Measurements from ENCODE around the gene RAP2C.

Gene RAP2C

DNA sequence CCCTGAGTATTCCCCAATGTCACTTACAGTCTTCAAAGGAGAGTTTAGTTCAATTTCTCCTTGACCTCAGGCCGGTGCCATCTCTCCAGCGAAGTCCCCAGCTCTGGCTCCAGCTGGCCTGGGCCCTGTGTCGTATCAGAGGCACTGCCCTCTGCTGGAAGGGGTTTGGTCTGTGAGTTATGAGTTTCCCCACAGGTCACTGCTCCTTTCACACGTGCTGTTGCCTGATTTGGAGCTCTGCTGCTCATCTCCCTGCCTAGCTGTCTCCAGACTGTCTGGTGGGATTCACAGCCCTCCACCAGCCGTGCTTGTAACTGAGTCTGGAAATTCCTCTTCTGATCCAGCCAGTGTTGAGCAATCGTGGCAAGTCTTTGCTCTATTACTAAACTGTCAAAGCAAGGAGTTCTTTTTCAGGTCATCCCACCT lies at the start of gene RAP2C:
Gene RAP2C, minus strand, starts transcription at position 105 of the 426 bp plus-strand sequence. CDS start 2,179 bp downstream, outside the sequence.
- FAIRE-seq, result no peak

DNA sequence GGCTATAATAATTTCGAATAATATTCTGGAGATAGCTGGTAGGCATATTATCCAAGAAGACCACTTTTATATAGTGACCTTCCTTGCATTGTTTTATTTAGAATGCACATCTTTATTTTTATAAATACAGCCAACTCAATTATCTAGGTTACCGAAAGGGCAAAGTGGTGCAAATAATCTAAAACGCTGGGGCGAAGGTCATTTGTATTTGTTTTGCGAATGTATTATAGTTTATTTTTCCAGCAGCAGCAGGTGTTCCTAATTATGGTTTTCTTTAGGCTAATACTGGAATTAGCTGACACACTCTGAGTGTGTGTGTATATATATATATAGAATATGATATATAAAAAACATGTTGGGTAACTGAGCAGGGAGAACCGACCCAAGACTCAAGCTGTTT lies 48.1 kb upstream of the RAP2C start:
- FAIRE-seq (no peak), DNase-seq (ENCODE audit: low spot score) (no peak)

More for the DNA sequence above, at the start of gene RAP2C:
- peak; percentile 46 for DNase-seq (ENCODE audit: low spot score)

DNA sequence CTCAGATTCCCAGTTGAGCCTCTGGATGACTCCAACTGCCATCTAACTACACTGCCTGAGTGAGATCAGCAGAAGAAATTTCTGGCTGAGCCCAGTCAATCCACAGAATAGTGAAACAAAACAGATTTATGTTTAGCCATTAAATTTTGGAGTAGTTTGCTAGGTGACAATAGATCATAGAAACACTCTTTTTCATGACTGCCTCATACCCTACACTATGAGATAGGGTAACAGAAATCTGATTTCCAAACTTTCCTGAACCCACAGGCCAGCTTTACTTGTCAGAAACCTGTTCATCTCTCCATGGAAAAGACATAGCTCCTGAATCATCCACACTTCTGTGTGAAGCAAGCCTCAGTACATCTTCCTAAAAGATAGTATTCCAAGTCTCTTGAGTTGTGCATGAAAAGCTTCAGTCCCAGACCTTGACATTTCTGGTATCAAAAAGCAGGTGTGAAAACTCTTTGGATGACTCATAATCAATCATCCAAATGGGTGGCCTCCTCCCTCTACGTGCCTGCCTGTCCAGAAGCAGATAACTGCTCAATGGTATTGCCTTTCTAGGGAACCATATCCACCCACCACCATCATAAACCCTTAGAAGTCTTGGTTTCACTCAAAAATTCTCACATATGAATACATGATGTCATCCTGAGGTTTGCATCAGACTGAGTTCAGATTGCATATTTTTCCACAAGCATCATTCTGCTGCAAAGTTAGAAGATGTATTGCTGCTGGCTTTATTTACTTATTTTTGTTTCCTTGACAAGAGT lies 47.5 kb upstream of the RAP2C start:
- no peak for FAIRE-seq
- no peak for DNase-seq (ENCODE audit: low spot score)

DNA sequence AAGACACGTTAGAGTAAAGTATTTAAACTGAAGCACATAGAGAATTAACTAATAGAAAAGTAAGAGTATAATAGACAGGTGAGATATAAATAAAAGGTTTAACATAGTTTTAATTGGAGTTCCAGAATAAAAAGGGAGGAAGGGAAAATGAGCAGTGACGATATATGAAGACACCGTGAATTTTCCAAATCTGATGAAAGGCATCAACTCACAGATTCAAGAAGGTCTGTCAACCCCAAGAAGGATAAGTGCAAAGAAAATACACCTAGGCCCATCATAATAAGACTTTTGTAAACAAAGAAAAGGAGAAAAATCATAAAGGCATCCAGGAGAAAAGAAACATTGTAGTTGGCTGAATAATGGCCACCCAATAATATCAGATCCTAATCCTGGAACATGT lies 43.9 kb upstream of the RAP2C start:
- DNase-seq (ENCODE audit: low spot score), result no peak
- no peak for FAIRE-seq

DNA sequence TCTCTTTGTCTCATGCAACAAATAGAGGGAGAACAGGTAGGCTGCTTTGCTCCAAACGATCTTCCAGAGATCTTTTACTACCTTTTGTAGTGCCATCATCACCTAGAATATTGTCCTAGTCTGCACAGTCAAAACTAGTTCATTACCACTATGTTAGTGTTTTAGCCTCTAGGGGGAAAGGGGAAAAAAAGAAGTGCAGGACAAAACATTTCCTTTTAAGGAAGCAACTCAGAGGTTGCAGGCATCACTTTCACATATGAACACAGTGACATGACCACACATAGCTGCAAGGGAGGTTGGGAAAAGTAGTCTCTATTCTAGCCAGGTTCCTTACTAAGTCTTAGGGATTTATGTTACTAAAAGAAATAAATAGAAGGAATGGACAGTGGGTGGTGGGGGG lies 39.3 kb upstream of the RAP2C start:
- DNase-seq (ENCODE audit: low spot score) (no peak), FAIRE-seq (no peak)

DNA sequence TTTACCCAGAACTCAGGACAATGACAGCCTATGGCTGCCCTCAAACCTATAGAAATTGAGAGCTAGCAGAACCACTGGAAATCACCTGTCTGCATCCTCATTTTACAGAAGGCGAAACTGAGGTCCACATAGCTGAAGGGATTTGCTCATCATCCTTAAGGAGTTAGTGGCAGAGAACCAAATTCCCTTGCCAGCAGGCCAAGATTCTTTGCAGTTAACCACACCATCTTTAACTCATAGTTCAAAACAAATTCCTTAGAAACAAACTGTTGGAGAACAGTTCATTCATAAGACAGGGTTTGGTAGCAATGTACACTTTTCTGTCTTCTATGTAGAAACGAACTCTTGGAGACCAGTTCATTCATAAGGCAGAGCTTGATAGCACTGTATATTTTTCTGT lies 37.9 kb upstream of the RAP2C start:
- DNase-seq (ENCODE audit: low spot score), result no peak
- no peak for FAIRE-seq

DNA sequence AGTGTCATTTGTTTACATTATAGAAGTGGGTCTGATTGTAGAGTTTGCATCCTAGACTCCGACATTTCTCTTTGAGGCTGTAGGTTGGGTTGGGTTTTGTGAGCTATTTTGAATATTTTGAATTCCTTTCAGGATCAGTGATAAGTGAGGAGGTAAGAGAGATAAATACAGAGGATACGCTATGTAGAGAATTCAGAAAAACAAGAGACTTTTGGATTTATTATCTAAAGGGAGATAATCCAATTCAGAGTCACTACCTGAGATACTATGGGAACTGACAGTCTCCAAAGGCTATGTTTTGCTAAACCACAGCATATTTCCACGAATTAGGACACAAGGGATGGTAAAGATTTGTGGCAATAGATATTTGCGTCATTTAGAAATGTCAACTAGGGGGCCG lies 16.9 kb upstream of the RAP2C start:
- no peak for FAIRE-seq
- no peak for DNase-seq (ENCODE audit: low spot score)

DNA sequence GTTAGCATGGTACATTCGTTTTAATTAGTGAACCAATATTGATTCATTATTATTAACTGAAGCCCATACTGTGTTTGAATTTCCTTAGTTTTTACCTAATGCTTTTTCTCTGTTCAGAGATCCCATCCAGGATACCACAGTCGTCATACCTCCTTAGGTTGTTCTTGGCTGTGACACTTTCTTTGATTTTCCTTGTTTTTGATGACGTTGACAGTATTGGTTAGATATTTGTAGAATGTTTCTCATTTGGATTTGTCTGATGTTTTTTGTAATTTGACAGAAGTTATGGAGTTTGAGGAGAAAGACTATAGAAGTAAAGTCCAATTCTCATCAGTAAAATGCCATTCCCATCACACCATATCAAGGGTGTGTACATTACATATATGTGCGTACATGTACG lies 16.2 kb upstream of the RAP2C start:
- DNase-seq (ENCODE audit: low spot score) (no peak), FAIRE-seq (no peak)

DNA sequence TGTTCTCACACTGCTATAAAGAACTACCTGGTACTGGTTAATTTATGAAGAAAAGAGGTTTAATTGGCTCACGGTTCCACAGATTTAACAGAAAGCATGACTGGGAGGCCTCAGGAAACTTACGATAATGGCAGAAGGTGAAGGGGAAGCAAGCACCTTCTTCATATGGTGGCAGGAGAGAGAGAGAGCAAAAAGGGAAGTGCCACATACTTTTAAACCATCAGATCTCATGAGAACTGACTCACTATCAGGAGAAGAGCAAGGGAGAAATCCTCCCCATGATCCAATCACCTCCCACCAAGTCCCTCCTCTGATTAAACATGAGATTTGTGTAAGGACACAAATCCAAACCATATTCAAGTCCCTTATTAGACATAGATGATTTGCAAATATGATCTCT lies 12.3 kb upstream of the RAP2C start:
- FAIRE-seq (no peak), DNase-seq (ENCODE audit: low spot score) (no peak)

DNA sequence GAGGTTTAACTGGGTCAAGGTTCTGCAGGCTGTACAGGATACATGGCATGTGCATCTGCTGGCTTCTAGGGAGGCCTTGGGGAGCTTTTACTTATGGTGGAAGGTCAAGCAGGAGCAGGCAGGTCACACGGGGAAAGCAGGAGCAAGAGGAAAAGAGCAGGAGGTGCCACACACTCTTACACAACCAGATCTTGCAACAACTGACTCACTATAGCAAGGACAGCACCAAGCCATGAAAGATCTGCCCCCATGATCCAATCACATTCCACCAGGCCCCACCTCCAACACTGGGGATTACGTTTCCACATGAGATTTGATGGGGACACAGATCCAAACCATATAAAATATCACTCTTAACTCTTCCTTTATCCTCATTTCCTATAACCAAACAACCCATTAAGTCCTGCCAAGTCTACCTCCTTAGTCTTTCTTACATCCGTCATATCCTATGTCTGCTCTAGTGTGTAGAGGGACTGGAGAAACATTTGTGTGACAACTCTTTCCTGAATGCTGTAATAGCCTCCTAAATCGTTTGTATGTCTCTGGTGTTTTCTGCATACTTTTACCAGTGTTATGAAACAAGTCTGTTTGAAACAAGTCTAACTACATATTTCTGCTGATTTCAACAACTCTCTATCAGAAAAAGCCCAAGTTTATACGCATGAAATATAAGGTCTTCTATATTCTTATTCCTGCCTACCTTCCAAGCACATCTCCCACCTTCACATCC lies 8.3 kb upstream of the RAP2C start:
- FAIRE-seq (no peak), DNase-seq (ENCODE audit: low spot score) (no peak)

DNA sequence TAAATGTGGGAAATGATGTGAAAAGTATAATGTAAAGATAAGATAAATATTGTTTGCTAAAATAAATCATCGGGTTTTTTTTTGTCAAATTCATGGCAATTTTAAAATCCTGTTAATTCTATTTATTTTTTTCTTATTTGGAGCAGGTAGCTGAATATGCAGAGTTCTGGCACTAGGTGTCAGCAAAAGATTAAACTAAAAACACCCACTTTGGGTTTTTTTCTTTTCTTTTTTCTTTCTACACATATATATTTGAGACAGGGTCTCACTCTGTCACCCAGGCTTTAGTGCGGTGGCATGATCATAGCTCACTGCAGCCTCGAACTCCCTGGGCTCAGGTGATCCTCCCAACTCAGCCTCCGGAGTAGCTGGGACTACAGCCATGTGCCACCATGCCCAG lies 6.9 kb upstream of the RAP2C start:
- FAIRE-seq, result no peak
- DNase-seq (ENCODE audit: low spot score), result no peak

DNA sequence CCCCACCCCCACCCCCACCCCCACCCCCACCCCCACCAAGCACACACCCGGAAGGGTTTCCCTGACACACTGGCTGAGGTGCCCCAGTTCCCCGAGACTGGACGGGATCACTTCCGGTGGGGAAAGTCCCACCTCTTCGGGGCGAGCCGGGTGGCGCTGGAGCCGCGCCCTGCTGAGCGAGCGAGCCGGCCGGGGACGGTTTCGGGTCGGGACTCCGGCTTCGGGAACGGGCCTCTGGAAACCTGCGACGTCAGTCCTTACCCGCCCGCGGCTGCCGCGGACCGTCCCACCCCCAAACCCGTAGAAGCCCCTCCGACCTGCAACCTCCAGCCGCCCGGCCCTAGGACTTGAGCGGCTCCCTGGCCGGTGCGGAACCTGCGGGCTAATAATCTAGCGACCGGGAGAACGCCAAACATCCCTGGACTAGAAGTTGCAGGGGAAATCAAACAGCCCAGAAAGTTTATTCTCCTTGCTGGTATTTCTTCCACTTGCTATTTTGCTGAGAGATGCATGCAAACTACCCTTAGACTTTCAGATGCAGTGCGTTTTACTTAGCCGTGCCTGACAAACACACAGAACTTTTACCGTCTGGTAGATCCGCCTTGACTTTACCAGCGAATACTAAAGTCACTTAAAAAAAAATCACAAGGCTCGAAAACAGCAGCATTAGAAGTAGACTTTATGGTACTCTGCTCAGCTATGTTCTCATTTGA lies 991 bp downstream of the RAP2C start:
- DNase-seq (ENCODE audit: low spot score), result peak; percentile 68
- FAIRE-seq, result no peak

DNA sequence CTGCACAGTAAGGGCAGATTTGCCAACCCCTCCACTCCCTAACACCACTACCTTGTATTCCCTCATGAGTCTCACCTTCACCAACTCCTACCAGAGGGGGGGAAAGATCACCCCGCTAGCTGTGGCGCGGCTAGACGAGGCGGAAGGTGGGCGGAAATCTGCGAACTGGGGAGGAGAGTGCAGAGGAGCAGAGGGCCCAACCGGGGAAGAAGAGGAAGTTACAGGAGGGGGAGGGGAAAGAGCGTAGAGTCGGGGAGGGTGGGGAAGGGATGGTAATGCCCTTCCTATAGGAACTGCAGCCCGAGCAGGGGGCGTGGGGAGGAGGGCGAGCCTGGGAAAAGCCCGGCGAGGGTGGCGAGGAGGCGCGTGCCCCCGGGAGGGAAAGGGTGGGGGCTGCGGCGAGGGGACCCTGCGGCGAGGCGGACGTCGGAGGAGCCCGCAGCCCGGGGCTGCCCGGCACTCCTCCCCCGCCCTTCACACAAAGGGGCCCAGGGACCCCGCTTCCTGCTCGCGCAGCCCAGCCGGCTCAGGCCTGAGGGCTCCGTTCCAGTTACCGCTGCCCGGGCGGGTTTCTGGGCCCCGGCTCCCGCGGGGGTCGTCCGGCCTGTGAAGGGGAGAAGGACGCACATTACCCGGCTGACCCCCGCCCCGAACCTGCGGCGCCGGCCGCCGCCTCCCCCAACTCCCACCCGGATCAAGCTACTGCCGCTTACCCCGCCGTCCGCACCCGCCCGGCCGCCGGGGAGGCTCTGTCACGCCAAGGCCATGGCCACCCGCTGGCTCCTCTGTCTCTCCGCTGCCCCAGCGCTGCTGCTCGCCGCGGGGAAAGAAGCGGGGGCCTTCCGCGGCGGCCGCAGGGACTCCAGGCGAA lies 1.8 kb downstream of the RAP2C start:
- FAIRE-seq (no peak), DNase-seq (ENCODE audit: low spot score) (peak; percentile 57)

DNA sequence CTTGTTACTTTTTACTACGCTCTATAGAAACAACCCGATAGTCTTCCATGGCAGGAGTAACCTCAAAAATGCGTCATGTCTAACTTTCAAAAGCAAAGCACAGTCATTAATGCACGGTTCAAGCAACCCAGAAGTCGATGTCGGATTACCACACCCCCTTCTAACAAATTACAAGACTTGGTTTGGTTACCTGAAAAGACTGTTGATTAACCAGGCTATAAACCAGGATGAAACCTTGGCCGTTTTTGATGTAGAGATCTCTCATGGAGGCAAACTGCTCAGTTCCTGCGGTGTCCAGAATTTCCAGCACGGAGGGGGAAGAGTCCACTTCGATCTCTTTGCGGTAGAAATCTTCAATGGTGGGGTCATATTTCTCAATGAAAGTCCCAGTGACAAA lies 2.4 kb downstream of the RAP2C start:
- FAIRE-seq (no peak), DNase-seq (ENCODE audit: low spot score) (no peak)

DNA sequence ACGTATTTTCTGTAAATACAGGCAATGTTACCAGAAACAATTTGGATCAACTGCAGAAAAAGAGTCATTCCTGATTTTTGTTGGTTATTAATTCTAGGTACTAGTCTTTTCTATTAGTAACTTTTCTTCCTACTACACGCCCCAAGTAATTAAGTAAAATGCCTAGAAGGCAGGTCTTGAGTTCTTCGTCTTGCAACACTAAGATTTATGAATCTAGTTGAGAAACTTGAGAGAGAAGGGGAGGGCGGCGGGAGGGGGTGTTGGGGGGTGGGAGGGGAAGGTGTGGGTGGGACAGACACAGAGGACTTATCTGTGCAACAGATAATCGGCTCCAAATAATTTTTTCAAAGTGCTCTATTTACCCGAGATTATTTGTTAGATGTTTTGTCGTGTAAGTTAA lies 3.0 kb downstream of the RAP2C start:
- no peak for FAIRE-seq
- no peak for DNase-seq (ENCODE audit: low spot score)

DNA sequence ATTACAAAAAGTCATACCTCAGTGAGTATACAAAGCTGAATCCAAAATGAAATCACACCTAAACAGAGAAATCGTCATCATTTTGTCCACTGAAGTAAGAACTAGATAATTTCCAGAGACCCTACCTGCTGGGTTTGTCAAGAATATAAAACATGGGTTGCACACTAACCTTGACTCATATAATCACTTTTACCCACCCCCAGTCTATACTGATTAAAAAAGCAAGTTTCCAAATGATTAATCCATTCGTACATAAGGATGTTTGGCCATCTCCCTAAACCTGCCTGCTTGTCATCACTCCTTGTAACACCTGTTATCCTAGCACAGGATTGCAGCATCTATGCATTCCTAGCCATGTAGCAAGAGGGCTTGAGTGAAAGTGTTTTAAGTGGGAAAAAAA lies 4.7 kb downstream of the RAP2C start:
- FAIRE-seq (no peak), DNase-seq (ENCODE audit: low spot score) (no peak)

DNA sequence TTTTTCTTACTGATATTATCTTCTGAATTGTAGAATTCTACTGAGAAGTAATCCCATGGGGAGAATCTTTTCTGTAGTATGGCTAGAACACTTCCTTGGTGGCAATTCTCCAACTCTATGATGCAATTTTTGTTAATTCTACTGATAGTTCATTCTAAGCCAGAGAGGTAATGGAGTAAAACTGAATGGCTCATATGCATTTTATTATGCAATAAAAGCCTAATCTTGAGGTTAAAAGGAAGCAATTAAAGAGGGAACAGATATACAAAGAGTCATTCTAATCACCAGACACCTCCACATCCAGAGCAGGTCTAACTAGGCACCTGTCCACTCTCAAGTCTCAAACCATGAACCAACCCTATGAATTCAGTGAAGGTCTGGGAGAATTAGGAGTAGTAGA lies 9.7 kb downstream of the RAP2C start:
- no peak for FAIRE-seq

DNA sequence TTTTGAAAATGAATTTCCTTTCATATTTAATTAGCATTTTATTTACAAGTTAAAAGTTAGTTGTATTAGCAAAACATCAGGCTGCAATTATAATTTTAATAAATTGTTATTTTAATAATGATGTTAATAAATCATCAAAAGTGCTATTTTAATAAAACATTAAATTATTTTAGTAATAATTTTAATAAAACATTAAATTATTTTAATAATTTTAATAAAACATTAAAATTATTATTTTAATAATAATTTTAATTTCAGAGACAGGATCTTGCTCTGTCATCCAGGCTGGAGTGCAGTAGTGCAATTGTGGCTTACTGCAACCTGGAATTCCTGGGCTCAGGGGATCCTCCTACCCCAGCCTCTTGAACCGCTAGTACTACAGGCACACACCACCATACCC lies 10.8 kb downstream of the RAP2C start:
- DNase-seq (ENCODE audit: low spot score) (no peak), FAIRE-seq (no peak)

More for the DNA sequence above, 9.7 kb downstream of the RAP2C start:
- no peak for DNase-seq (ENCODE audit: low spot score)

DNA sequence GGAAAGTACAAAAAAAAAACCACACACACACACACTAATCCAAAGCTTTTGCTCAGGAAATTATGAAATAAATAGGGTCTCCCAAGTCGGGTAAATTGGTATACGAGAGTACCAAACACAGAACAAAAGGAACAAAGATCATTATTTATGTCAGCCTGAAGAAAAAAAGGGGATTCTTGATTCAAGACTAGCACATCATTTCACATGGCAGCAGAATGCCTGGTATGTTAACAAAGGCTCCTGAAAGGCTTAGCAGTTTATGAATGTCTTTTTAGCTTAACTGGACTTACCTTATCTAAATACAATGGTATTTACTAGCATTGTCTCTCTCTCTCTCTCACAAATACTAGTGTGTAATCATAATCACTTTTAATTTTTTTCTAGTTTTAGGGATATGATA lies 11.3 kb downstream of the RAP2C start:
- FAIRE-seq (no peak), DNase-seq (ENCODE audit: low spot score) (no peak)

DNA sequence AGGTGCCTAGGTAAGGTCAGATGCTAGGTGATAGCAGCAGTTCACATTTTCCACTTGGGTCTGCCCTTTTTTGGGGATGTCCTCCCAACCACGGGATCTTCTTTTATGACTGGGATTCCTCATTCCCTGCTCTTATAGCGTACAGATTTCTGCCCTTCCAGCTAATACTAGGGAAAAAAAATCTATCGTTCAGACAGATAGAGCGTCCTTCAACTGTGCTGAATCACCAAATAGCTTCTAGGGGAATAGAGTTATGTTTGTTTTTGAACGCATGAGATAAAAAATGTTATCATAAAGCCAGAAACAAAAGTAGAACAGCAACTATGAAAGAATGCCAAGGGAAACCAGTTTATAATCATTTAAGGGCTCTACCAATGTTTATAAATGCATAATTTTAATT lies 13.0 kb downstream of the RAP2C start:
- no peak for FAIRE-seq
- DNase-seq (ENCODE audit: low spot score), result no peak

DNA sequence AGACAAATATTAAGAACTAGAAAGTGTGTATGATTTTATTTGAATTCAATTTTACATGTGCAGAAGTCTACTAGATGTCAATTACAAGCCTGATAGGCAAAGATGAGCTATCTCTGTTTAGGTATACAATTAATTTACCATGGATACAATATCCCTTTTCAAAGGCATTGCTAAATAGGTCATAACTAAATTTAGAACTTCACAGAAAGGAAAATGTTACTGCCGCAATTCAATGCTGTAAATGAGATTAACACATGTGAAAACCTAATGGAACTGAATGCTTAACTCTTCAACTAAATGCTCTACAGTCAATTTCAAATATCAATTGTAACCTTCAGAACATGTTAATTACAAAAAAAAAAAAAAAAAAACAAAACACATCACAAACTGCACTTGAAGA lies 14.6 kb downstream of the RAP2C start:
- FAIRE-seq (no peak), DNase-seq (ENCODE audit: low spot score) (no peak)
